GM06990 (cell line): ENCODE measurements around the gene GPM6B.
A peak's percentile ranks its signal among the peaks of the same experiment; 100 is the strongest.

Experiments
- DNase-seq: peaks from one replicate; pipeline ENCODE4 v3.0.0-alpha.2; 2011; ENCODE audit not compliant: insufficient read length; ENCODE audit errors: extremely low read depth
- H3K27me3 ChIP-seq: replicated peaks from 2 replicates; pipeline ENCODE4 v1.6.0; 2011; ENCODE audit warnings: low read length; ENCODE audit not compliant: control insufficient read depth, insufficient read depth
- H3K36me3 ChIP-seq: 2 replicates; pipeline ENCODE4 v1.5.1; 2011; ENCODE audit warnings: low read length; ENCODE audit not compliant: control insufficient read depth, insufficient read depth
- H3K4me3 ChIP-seq: replicated peaks from 2 replicates; pipeline ENCODE4 v1.5.1; 2011; ENCODE audit warnings: low read depth, mild to moderate bottlenecking, control low read depth, low read length
- TF ChIP-seq, protein P1 (sequence below): IDR thresholded peaks from 2 replicates; pipeline ENCODE4 v1.5.1; 2011; ENCODE audit warnings: low read length, control low read depth, mild to moderate bottlenecking, inconsistent platforms; ENCODE audit not compliant: insufficient read depth, poor library complexity, severe bottlenecking

GPM6B gene

DNA sequence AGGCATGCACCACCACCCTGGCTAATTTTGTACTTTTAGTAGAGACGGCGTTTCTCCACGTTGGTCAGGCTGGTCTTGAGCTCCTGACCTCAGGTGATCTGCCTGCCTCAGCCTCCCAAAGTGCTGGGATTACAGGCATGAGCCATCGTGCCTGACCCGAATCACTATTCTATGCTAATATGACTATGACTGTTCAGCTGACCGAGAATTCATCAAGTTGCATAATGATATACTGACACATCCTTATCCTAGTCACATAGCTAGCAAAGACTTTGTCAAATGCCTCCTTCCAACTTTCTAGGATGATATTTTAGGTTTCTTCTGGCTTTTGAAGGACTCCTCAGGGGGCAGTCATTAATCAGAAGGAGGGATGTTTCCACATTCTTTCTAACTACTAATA, 4.8 kb upstream of the GPM6B start:
- H3K4me3 ChIP-seq, result no peak overlapping the region

DNA sequence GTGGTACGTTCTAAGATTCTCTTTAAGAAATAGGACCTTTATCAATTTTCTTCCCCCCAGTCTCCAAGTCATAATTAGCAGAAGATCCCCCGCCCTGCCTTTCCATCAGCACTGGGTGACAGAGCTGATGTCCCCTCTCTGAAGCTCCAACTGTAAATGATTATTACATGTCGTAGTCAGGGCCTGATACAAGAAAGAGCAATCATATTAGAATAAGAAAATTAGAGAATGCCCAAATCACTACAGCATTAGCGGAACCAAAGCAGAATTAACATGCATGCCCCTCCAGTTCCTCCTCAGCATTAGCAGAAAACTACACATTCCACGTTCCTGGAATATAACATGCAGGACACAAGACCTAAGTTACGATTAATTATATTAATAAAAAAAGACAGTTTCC, 717 bp downstream of the GPM6B start:
- Histone ChIP-seq H3K36me3 (no peaks in the 10 kb centered on the region), H3K27me3 (peaks cover 2% of the 10 kb centered on the region; the same call in 1 of the 2 replicates), H3K4me3 (no peak overlapping the region)
- no peak for DNase-seq
- TF ChIP-seq, protein P1, sequence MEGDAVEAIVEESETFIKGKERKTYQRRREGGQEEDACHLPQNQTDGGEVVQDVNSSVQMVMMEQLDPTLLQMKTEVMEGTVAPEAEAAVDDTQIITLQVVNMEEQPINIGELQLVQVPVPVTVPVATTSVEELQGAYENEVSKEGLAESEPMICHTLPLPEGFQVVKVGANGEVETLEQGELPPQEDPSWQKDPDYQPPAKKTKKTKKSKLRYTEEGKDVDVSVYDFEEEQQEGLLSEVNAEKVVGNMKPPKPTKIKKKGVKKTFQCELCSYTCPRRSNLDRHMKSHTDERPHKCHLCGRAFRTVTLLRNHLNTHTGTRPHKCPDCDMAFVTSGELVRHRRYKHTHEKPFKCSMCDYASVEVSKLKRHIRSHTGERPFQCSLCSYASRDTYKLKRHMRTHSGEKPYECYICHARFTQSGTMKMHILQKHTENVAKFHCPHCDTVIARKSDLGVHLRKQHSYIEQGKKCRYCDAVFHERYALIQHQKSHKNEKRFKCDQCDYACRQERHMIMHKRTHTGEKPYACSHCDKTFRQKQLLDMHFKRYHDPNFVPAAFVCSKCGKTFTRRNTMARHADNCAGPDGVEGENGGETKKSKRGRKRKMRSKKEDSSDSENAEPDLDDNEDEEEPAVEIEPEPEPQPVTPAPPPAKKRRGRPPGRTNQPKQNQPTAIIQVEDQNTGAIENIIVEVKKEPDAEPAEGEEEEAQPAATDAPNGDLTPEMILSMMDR, result no peak

More for the DNA sequence above, 4.8 kb upstream of the GPM6B start:
- Histone ChIP-seq H3K36me3 (no peaks in the 10 kb centered on the region), H3K27me3 (no peaks in the 10 kb centered on the region; the same call in none of the 2 replicates)
- no peak for DNase-seq
- TF ChIP-seq, protein P1, result no peak

DNA sequence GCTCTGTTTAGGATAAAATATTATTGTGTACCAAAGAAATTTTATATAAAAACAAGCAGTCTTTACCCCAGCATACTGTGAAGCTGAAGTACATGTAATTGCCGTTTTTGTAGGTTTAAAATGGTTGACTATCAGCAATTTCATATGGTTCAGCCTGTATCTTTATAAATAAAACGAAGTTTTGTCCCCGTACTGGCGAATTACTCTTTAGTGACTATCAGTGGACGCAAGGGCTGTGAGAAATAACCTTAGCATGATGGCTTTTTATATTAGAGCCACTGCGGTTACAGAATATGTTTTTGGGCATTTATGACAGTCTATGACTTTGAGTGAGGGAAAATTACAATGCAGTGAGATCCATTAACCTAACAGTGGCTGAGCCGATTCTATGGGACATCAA, 1.2 kb downstream of the GPM6B start:
- TF ChIP-seq, protein P1, result no peak
- Histone ChIP-seq H3K27me3 (peaks cover 2% of the 10 kb centered on the region; the same call in 1 of the 2 replicates), H3K4me3 (no peak overlapping the region), H3K36me3 (no peaks in the 10 kb centered on the region)
- no peak for DNase-seq

DNA sequence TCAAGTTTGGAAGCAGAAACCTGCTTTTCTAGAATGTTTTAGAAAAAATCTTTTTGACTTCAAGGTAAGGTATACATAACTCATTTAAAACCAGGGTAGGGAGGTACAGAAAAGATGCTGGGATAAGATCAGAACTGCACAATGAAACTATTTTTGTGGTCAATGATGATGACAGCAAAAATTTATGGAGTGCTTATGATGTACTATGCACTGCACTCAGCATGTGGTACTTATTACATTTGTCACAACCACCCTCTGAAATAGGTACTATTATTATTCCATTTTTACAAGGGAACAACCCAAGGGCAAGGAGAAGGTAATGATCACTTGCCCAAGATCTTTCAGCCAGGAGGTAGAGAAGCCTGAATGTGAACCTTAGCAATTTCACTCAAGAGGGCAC, 8.0 kb downstream of the GPM6B start:
- no peaks in the 10 kb centered on the region for H3K36me3 ChIP-seq
- no peak overlapping the region for H3K4me3 ChIP-seq
- H3K27me3 ChIP-seq, result no peaks in the 10 kb centered on the region; the same call in none of the 2 replicates
- DNase-seq, result no peak
- TF ChIP-seq, protein P1, result no peak

DNA sequence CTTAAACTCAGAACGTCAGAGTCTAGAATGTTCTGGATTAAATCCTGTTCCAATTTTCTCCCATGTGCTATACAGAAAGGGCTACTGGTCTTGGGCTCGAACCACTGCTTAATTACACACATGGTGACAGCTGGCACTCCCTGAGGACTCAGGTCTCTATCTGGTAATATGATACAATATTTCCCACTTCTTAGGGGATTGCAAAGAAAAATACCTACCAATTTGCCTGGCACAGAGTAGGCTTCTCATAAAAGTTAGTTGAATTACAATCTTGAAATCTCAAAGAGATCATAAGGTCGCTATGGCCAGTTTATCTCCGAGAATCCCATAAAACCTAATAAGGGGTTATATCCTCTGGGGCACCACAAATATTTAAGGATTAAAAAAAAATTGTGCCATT, 8.6 kb downstream of the GPM6B start:
- Histone ChIP-seq H3K27me3 (no peaks in the 10 kb centered on the region; the same call in none of the 2 replicates), H3K4me3 (no peak overlapping the region), H3K36me3 (no peaks in the 10 kb centered on the region)
- DNase-seq, result no peak
- TF ChIP-seq, protein P1, result no peak

DNA sequence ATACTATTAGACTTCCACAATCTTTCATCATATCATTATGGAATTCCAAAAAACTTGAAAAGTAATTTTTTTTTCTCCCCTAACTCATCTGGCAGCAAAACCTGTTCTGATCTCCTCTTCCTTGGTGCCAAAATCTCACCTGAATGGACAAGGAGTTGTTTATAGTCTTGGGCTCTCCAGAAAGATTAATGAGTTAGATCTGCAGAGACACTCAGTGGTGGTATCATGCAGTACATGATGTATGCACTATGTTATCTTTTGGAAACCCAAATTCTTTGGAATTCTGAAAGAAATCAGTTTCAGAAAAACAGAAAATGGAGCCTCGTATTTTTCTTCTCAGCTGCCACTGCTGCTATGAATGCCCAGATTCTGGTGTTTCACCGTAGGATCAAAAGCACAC, 11.7 kb downstream of the GPM6B start:
- Histone ChIP-seq H3K36me3 (no peaks in the 10 kb centered on the region), H3K27me3 (no peaks in the 10 kb centered on the region; the same call in none of the 2 replicates), H3K4me3 (no peak overlapping the region)
- DNase-seq, result no peak
- TF ChIP-seq, protein P1, result peak; percentile 16
